ENCODE data around the gene NFIC.

- TF ChIP-seq POLR2A (IDR thresholded peaks at IDR 0.05; ENCODE audit: low read depth, low read length), result no peak
- no peak for TF ChIP-seq POLR2AphosphoS5 (IDR thresholded peaks at IDR 0.05; ENCODE audit: low read depth, low read length)
- no peak for TF ChIP-seq TAF1 (IDR thresholded peaks at IDR 0.05; ENCODE audit: low read depth, low read length)
- no peak for TF ChIP-seq PAX5 (IDR thresholded peaks at IDR 0.05; ENCODE audit: insufficient read depth, low read length, severe bottlenecking)
- TF ChIP-seq SPI1 (IDR thresholded peaks at IDR 0.05; ENCODE audit: low read depth, low read length), result no peak
- TF ChIP-seq POU2F2 (IDR thresholded peaks at IDR 0.05; ENCODE audit: low read depth, low read length), result no peak
Measured at GRCh38 chr19:3398114-3398899, 31.9 kb downstream of the NFIC start.

Measured in GM12891 (cell line).